Upper lobe of left lung (tissue), 4 donors: ENCODE results near the gene PRDM16.

Experiments
- EP300 ChIP-seq, 4 donors: sonication (generic); formaldehyde crosslinking; IDR thresholded peaks; one replicate each; pipeline ENCODE4 v1.5.1; 2017; ENCODE audit warnings: antibody characterized with exemption in 4 of 4, control low read depth in 2 of 4
- POLR2A ChIP-seq, 4 donors: fragments of 450-650 bp; IDR thresholded peaks; one replicate each; pipeline ENCODE4 v1.5.1; 2016 to 2017; ENCODE audit warnings: antibody characterized with exemption in 4 of 4, mild to moderate bottlenecking in 2 of 4
- POLR2AphosphoS5 ChIP-seq, 2 donors: sonication (generic); formaldehyde crosslinking; IDR thresholded peaks; one replicate each; pipeline ENCODE4 v1.5.1; 2017; ENCODE audit warnings: antibody characterized with exemption in 2 of 2

DNA sequence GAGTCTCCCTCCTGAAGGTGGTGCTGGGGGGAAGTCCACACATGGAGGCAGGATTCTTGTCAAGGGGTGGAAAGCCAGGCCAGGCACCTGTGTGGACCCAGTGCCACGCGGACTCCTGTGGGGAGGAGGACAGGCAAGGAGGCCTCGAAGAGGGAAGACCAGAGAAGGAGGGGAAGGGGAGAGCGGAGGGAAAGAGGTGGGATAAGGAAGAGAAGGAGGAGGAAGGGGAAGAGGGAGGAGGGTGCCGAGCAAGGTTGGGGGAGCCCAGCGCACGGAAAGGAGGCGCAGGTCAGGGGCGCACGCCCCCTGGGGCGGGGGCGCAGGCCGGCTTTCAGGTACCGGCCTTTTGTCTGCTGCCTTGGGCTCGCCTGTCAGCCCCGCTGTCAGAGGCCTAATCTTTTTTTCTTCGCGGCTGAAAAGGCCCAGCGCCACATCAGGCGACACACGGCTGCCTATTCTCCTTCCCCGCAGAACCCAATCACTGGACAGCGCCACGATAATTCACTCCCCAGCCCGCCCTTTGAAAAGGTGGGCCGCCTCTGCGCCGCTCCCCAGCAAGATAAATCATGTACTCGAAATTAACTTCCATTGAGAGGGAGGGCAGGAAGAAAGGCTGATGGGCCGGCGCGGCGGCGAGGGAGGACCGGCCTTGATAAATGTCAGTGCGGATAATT is 42.5 kb downstream of the PRDM16 start:
- no peak for TF ChIP-seq POLR2AphosphoS5 (IDR thresholded peaks at IDR 0.05)
- TF ChIP-seq EP300 (IDR thresholded peaks at IDR 0.05) = no peak
- TF ChIP-seq POLR2A (IDR thresholded peaks at IDR 0.05) = no peak
